ENCODE measurements around the gene OARD1.
A peak's percentile ranks its signal among the peaks of the same experiment; 100 is the strongest.

DNA sequence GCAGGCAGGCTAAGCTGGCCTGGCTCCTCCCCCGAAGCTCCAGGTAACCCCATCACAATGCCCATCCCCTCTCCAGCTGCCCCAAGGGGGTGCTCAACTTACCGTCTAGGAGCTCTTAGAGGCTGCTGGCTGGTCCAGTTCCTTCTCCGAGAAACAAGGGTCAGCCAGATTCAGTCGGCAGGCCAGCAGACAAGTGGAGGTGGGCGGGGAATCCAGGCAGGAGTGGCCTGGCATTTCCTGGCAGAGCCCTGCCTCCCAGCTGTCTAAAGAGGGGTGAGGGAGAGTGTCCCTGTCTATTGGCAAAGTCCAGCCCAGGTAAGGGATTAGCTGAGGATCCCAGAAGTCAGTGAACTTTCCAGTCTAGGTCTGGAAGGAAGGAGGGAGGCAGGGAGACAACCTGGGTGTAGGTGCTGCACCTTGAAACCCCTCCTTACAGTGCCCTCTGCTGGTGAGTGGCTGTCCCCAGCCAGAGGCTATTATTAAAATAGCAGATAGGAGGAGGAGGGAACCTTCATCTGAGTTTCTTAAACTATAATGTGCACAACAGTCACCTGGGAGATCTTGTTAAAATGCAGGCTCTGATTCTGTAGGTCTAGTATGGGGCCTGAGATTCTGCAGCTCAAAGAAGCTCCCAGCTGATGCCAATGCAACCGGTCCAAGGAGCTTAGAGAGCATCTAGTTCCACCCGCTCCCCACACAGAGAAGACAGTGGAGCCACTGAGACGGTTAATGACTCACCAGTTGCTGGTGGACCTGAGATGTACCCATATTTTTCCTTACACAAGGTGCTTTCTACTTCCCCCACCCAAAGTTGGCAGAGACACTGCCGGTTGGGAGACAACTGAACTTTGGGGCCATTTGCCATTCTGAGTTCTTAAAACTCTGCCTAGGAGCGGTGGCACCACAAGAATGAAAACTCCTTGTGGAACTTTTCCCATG lies 32.8 kb downstream of the OARD1 start, which contains the start of gene UNC5CL:
- TF ChIP-seq, protein P1, sequence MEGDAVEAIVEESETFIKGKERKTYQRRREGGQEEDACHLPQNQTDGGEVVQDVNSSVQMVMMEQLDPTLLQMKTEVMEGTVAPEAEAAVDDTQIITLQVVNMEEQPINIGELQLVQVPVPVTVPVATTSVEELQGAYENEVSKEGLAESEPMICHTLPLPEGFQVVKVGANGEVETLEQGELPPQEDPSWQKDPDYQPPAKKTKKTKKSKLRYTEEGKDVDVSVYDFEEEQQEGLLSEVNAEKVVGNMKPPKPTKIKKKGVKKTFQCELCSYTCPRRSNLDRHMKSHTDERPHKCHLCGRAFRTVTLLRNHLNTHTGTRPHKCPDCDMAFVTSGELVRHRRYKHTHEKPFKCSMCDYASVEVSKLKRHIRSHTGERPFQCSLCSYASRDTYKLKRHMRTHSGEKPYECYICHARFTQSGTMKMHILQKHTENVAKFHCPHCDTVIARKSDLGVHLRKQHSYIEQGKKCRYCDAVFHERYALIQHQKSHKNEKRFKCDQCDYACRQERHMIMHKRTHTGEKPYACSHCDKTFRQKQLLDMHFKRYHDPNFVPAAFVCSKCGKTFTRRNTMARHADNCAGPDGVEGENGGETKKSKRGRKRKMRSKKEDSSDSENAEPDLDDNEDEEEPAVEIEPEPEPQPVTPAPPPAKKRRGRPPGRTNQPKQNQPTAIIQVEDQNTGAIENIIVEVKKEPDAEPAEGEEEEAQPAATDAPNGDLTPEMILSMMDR (IDR thresholded peaks at IDR 0.05): peak; percentile 11 to 61 (median 52)
- TF ChIP-seq POLR2AphosphoS5 (IDR thresholded peaks at IDR 0.05): no peak
- no peak for TF ChIP-seq EP300 (IDR thresholded peaks at IDR 0.05)
